HepG2 (cell line): ENCODE data around the gene ACOT8. TPM values are rescaled to one million over a fixed set of nuclear protein-coding genes. Genes with fewer than 3 reads are reported as not detected.

Source experiments
- CENPT ChIP-seq: sonication (generic); formaldehyde crosslinking; IDR thresholded peaks from 2 replicates; pipeline ENCODE4 v1.8.0; 2022; ENCODE audit warnings: low read depth, mild to moderate bottlenecking, moderate library complexity, missing genetic modification reagents
- HNRNPK ChIP-seq: fragments of 200-400 bp; formaldehyde crosslinking; IDR thresholded peaks from 2 replicates; pipeline ENCODE4 v1.6.1; 2018; ENCODE audit warnings: low read length, low read depth, moderate library complexity, mild to moderate bottlenecking; ENCODE audit not compliant: poor library complexity, severe bottlenecking
- KDM3A ChIP-seq: IDR thresholded peaks from 2 replicates; pipeline ENCODE4 v1.6.1; 2018; ENCODE audit warnings: low read depth, missing compliant biosample characterization
- RBAK ChIP-seq: sonication (generic); formaldehyde crosslinking; IDR thresholded peaks from 2 replicates; pipeline ENCODE4 v1.5.1; 2020; ENCODE audit warnings: mild to moderate bottlenecking, missing genetic modification reagents
- ZKSCAN5 ChIP-seq: sonication (generic); formaldehyde crosslinking; IDR thresholded peaks from 2 replicates; pipeline ENCODE4 v1.5.1; 2020; ENCODE audit warnings: mild to moderate bottlenecking, missing genetic modification reagents
- ZNF251 ChIP-seq: sonication (generic); formaldehyde crosslinking; IDR thresholded peaks from 2 replicates; pipeline ENCODE4 v1.9.0; 2021; ENCODE audit warnings: mild to moderate bottlenecking, missing genetic modification reagents
- ZNF256 ChIP-seq: sonication (generic); formaldehyde crosslinking; conservative IDR thresholded peaks from 2 replicates; pipeline ENCODE4 v1.4.0; 2020; ENCODE audit warnings: missing genetic modification reagents
- ZNF3 ChIP-seq: IDR thresholded peaks from 2 replicates; pipeline ENCODE4 v1.7.0; 2017; ENCODE audit warnings: inconsistent platforms
- ZNF441 ChIP-seq: sonication (generic); formaldehyde crosslinking; IDR thresholded peaks from 2 replicates; pipeline ENCODE4 v1.7.0; 2021; ENCODE audit warnings: missing genetic modification reagents, borderline replicate concordance
- ZNF598 ChIP-seq: sonication (generic); formaldehyde crosslinking; IDR thresholded peaks from 2 replicates; pipeline ENCODE4 v1.5.1; 2020; ENCODE audit warnings: mild to moderate bottlenecking, missing genetic modification reagents, borderline replicate concordance
- ZNF761 ChIP-seq: sonication (generic); formaldehyde crosslinking; conservative IDR thresholded peaks from 2 replicates; pipeline ENCODE4 v1.4.0; 2020; ENCODE audit warnings: mild to moderate bottlenecking, missing genetic modification reagents
- ZNF773 ChIP-seq: sonication (generic); formaldehyde crosslinking; IDR thresholded peaks from 2 replicates; pipeline ENCODE4 v1.4.0; 2020; ENCODE audit warnings: missing genetic modification reagents, borderline replicate concordance
- polyA plus RNA-seq, 8 experiments: library from polyadenylated mRNA; depleted of rRNA in 3 of 8; stranded (reverse) in 7 of 8; unstranded in 1 of 8; fragments of >200 nt; fragmentation: Illumina TruSeq in 4 of 8; extraction: Trizol in 4 of 8; gene quantifications; 2 replicates each; pipeline versions ENCODE4 v1.2.1 to v1.2.3, GENCODE V29; 2011 to 2016; ENCODE audit warnings: low read depth in 4 of 8, missing spikeins in 1 of 8, mixed read lengths in 1 of 8; ENCODE audit not compliant: insufficient read depth in 1 of 8
- total RNA-seq, 5 experiments: library from RNA; depleted of rRNA; stranded (reverse); fragments of >200 nt; fragmentation: Illumina TruSeq; extraction: Trizol; gene quantifications; 2 replicates each; pipeline ENCODE4 v1.2.3, GENCODE V29; 2016; ENCODE audit warnings: low read depth in 1 of 5
- TF ChIP-seq, protein P1 (sequence below): IDR thresholded peaks from 2 replicates; pipeline ENCODE4 v1.6.1; 2016; ENCODE audit warnings: low read depth
- TF ChIP-seq, protein P2 (sequence below): sonication (generic); formaldehyde crosslinking; IDR thresholded peaks from 2 replicates; pipeline ENCODE4 v1.8.0; 2022; ENCODE audit warnings: mild to moderate bottlenecking, missing genetic modification reagents, moderate library complexity

Gene ACOT8
- total and polyA plus RNA-seq, 2 of the 13 experiments (the other 11 are each of a cell fraction or from before 2014, with no cell fraction given) = 31.4 to 45.5 TPM

DNA sequence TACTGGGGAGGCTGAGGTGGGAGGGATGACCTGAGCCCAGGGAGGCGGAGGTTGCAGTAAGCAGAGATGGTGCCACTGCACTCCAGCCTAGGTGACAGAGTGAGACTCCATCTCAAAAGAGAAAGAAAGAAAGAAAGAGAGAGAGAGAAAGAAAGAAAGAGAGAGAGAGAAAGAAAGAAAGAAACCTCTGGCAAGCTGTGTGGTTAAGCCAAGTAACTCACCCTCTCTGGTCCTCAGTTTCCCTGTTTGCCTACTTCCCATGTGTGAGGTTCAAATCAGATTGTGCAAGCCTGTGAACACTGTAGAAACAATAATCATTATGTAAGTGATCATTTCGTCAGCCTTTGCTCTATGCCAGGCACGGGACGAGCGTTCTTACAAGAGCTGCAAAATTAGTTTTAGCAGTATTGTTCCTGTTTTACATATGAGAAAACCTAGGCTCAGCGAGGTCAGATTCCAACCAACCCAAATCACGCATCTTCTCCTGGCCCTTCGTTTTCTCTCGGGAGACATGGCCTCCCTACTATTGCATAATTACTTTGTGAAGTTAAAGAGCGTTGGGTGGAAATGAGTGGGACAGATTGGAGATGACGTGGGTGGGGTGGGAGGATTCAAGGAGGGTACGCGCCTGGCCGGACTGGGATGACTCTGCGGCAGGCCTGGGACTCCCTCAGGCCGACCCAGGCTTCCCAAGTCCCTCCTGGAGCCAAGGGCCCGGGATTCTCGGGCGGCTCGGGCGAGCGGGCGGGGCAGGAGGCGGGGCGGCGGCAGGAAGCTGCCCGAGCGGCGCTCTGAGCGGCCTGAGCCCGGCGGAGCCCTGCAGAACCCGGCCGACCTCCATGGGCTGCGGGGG lies 23.9 kb downstream of the ACOT8 start, which contains the start of gene SNX21 (continued):
- TF ChIP-seq ZNF3 (CRISPR knock-in tag) (peak; percentile 62; the same call in 1 of the 2 replicates), ZNF761 (CRISPR knock-in tag) (peak; percentile 30; the same call in 1 of the 2 replicates), CENPT (CRISPR knock-in tag) (no peak), ZNF256 (CRISPR knock-in tag) (no peak; the same call in 1 of the 2 replicates), RBAK (CRISPR knock-in tag) (0 out of 2 replicates have a peak, but pooled peaks have one; percentile 8), KDM3A (CRISPR knock-in tag) (no peak; the same call in 1 of the 2 replicates), ZKSCAN5 (CRISPR knock-in tag) (no peak), ZNF441 (CRISPR knock-in tag) (0 out of 2 replicates have a peak, but pooled peaks have one; percentile 8), ZNF773 (CRISPR knock-in tag) (peak; percentile 84; the same call in 1 of the 2 replicates), ZNF251 (CRISPR knock-in tag) (peak; percentile 93; the same call in 1 of the 2 replicates), HNRNPK (peak; percentile 70), ZNF598 (no peak)
- TF ChIP-seq, protein P1, sequence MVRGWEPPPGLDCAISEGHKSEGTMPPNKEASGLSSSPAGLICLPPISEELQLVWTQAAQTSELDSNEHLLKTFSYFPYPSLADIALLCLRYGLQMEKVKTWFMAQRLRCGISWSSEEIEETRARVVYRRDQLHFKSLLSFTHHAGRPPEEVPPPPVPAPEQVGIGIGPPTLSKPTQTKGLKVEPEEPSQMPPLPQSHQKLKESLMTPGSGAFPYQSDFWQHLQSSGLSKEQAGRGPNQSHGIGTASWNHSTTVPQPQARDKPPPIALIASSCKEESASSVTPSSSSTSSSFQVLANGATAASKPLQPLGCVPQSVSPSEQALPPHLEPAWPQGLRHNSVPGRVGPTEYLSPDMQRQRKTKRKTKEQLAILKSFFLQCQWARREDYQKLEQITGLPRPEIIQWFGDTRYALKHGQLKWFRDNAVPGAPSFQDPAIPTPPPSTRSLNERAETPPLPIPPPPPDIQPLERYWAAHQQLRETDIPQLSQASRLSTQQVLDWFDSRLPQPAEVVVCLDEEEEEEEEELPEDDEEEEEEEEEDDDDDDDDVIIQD (CRISPR knock-in tag) = peak; percentile 7; the same call in 1 of the 2 replicates
- TF ChIP-seq, protein P2, sequence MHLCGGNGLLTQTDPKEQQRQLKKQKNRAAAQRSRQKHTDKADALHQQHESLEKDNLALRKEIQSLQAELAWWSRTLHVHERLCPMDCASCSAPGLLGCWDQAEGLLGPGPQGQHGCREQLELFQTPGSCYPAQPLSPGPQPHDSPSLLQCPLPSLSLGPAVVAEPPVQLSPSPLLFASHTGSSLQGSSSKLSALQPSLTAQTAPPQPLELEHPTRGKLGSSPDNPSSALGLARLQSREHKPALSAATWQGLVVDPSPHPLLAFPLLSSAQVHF (CRISPR knock-in tag) = 0 out of 2 replicates have a peak, but pooled peaks have one; percentile 10
- TF ChIP-seq, all 625 proteins: peak for 226
